Measurements from ENCODE around the gene MBD6. TPM values are rescaled to one million over a fixed set of nuclear protein-coding genes. Genes with fewer than 3 reads are reported as not detected.

The MBD6 gene
- total RNA-seq, 2 donors from 2014 or later: 66.4 to 77.5 TPM

GRCh38 chr12:57518920-57519795 is 3.5 kb upstream of the MBD6 start:
- Mint-ChIP-seq H3K27ac (peak overlapping the region; percentile 100), H3K36me3 (peaks cover 32 to 39% of the 10 kb centered on the region in 2 donors), H3K9me3 (no peaks in the 10 kb centered on the region)
- DNase-seq (ENCODE audit: low spot score in 2 of 2) (peak in 1 of 2 donors; percentile 39), ATAC-seq (no peak)

GRCh38 chr12:57519796-57520052 is 2.9 kb upstream of the MBD6 start:
- H3K36me3 Mint-ChIP-seq: peaks cover 32 to 39% of the 10 kb centered on the region in 2 donors

GRCh38 chr12:57520053-57520818 is 2.4 kb upstream of the MBD6 start, which contains the start of gene DDIT3:
TSS of gene DDIT3 (minus strand) at chr12:57520514. CDS start at chr12:57517406, 3,108 bp downstream.
- no peaks in the 10 kb centered on the region for H3K9me3 Mint-ChIP-seq
- peak within 1 kb of the TSS; percentile 100 for H3K27ac Mint-ChIP-seq
- ATAC-seq (peak; percentile 73 to 76), DNase-seq (ENCODE audit: low spot score in 2 of 2) (peak; percentile 99 to 100)
- H3K36me3 Mint-ChIP-seq: peaks cover 28 to 39% of the 10 kb centered on the region in 2 donors

More at GRCh38 chr12:57519796-57520052, 2.9 kb upstream of the MBD6 start:
- no peak for DNase-seq (ENCODE audit: low spot score in 2 of 2)
- ATAC-seq: peak; percentile 0 to 1
- no peaks in the 10 kb centered on the region for H3K9me3 Mint-ChIP-seq
- peak overlapping the region; percentile 100 for H3K27ac Mint-ChIP-seq

GRCh38 chr12:57521525-57522010 is 1.1 kb upstream of the MBD6 start:
- DNase-seq (ENCODE audit: low spot score in 2 of 2) (peak in 1 of 2 donors; percentile 27), ATAC-seq (no peak)
- Mint-ChIP-seq H3K36me3 (peaks cover 24 to 38% of the 10 kb centered on the region in 2 donors), H3K9me3 (no peaks in the 10 kb centered on the region), H3K27ac (peak overlapping the region; percentile 100)

GRCh38 chr12:57522887-57523705 is 472 bp downstream of the MBD6 start:
- peak overlapping the region; percentile 97 to 100 for H3K27ac Mint-ChIP-seq
- peaks cover 22 to 24% of the 10 kb centered on the region in 2 donors for H3K36me3 Mint-ChIP-seq
- no peaks in the 10 kb centered on the region for H3K9me3 Mint-ChIP-seq
- ATAC-seq (no peak), DNase-seq (ENCODE audit: low spot score in 2 of 2) (peak; percentile 21 to 72)

- Mint-ChIP-seq H3K36me3 (peaks cover 14 to 15% of the 10 kb centered on the region in 2 donors), H3K27ac (peak overlapping the region; percentile 97 to 100), H3K9me3 (no peaks in the 10 kb centered on the region)
- no peak for DNase-seq (ENCODE audit: low spot score in 2 of 2)
- ATAC-seq: no peak
Measured at GRCh38 chr12:57523706-57524614, 1.3 kb downstream of the MBD6 start.

- Mint-ChIP-seq H3K36me3 (peaks cover 4 to 12% of the 10 kb centered on the region in 2 donors), H3K27ac (peak overlapping the region in 1 of 2 donors; percentile 100)
- no peak for ATAC-seq
Measured at GRCh38 chr12:57524814-57525614, 2.4 kb downstream of the MBD6 start.

GRCh38 chr12:57525615-57526383 is 3.2 kb downstream of the MBD6 start:
- Mint-ChIP-seq H3K27ac (peak overlapping the region; percentile 44 to 49), H3K9me3 (no peaks in the 10 kb centered on the region), H3K36me3 (peaks cover 0 to 10% of the 10 kb centered on the region in 2 donors)
- DNase-seq (ENCODE audit: low spot score in 2 of 2) (no peak), ATAC-seq (no peak)

More at GRCh38 chr12:57524814-57525614, 2.4 kb downstream of the MBD6 start:
- H3K9me3 Mint-ChIP-seq: no peaks in the 10 kb centered on the region
- no peak for DNase-seq (ENCODE audit: low spot score in 2 of 2)

- DNase-seq (ENCODE audit: low spot score in 2 of 2): no peak
- no peak for ATAC-seq
- Mint-ChIP-seq H3K27ac (peak overlapping the region; percentile 49 to 55), H3K9me3 (no peaks in the 10 kb centered on the region), H3K36me3 (peaks cover 0 to 10% of the 10 kb centered on the region in 2 donors)
Measured at GRCh38 chr12:57526477-57527126, 4.0 kb downstream of the MBD6 start.

- Mint-ChIP-seq H3K27ac (peak overlapping the region; percentile 21 to 60), H3K9me3 (no peaks in the 10 kb centered on the region), H3K36me3 (peaks cover 0 to 10% of the 10 kb centered on the region in 2 donors)
- DNase-seq (ENCODE audit: low spot score in 2 of 2): no peak
- no peak for ATAC-seq
Measured at GRCh38 chr12:57527184-57527583, 4.6 kb downstream of the MBD6 start.

- no peak overlapping the region for H3K27ac Mint-ChIP-seq
- DNase-seq (ENCODE audit: low spot score in 2 of 2) (no peak), ATAC-seq (no peak)
- H3K9me3 Mint-ChIP-seq: no peaks in the 10 kb centered on the region
- peaks cover 3 to 10% of the 10 kb centered on the region in 2 donors for H3K36me3 Mint-ChIP-seq
Measured at GRCh38 chr12:57528176-57528575, 5.6 kb downstream of the MBD6 start.

- ATAC-seq (no peak), DNase-seq (ENCODE audit: low spot score in 2 of 2) (no peak)
- Mint-ChIP-seq H3K27ac (no peak overlapping the region), H3K36me3 (peaks cover 6 to 10% of the 10 kb centered on the region in 2 donors), H3K9me3 (no peaks in the 10 kb centered on the region)
Measured at GRCh38 chr12:57528831-57529555, 6.4 kb downstream of the MBD6 start.

- ATAC-seq (no peak), DNase-seq (ENCODE audit: low spot score in 2 of 2) (no peak)
- peaks cover 6 to 11% of the 10 kb centered on the region in 2 donors for H3K36me3 Mint-ChIP-seq
- H3K27ac Mint-ChIP-seq: peak overlapping the region; percentile 55 to 69
- no peaks in the 10 kb centered on the region for H3K9me3 Mint-ChIP-seq
Measured at GRCh38 chr12:57529831-57530230, 7.2 kb downstream of the MBD6 start.

Data from activated naive CD4-positive, alpha-beta T cell treated with anti-CD3 and anti-CD28 coated beads, Interleukin-2, amount 50 U/mL, for 72 hours (primary cell).